Measurements from ENCODE around the gene MIX23. TPM values are rescaled to one million over a fixed set of nuclear protein-coding genes. Genes with fewer than 3 reads are reported as not detected.
A peak's percentile ranks its signal among the peaks of the same experiment; 100 is the strongest.

MIX23 gene
- total RNA-seq, 2 donors from 2014 or later: 17.6 to 36.6 TPM

DNA sequence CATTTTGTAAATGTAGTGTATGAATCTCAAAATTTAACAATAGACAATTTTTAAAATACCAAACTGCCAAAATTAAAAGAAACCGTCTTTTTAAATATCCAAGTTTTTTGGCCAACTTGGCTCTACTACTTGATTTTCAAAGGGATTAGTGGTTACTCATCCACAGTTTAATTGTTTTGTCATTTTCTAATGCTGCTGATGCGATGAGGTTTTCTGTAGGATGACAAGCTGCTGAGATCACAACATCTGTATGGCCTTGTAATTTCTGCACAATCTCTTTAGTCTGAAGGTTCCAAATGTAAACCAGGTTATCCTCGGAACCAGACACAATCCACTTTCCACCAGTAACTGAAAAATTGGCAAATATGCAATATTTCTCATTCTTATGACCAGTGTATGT is 31.4 kb upstream of the MIX23 start:
- peaks cover 55% of the 10 kb centered on the region for H3K4me1 ChIP-seq
- intact Hi-C loops (cut with DNase I): no loop called here
- WGBS, 2 donors: 49 to 61% methylated on average over 3 of the region's 3 CpGs
- DNase-seq: no peak
- TF ChIP-seq, protein P1, sequence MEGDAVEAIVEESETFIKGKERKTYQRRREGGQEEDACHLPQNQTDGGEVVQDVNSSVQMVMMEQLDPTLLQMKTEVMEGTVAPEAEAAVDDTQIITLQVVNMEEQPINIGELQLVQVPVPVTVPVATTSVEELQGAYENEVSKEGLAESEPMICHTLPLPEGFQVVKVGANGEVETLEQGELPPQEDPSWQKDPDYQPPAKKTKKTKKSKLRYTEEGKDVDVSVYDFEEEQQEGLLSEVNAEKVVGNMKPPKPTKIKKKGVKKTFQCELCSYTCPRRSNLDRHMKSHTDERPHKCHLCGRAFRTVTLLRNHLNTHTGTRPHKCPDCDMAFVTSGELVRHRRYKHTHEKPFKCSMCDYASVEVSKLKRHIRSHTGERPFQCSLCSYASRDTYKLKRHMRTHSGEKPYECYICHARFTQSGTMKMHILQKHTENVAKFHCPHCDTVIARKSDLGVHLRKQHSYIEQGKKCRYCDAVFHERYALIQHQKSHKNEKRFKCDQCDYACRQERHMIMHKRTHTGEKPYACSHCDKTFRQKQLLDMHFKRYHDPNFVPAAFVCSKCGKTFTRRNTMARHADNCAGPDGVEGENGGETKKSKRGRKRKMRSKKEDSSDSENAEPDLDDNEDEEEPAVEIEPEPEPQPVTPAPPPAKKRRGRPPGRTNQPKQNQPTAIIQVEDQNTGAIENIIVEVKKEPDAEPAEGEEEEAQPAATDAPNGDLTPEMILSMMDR (IDR thresholded peaks at IDR 0.05): no peak
- no peak for TF ChIP-seq POLR2A (IDR thresholded peaks at IDR 0.05)
- H3K36me3 ChIP-seq (replicated peaks in 1 of 2; ENCODE audit: insufficient read depth in 1 of 2, low read depth in 2 of 2): no peaks in the 10 kb centered on the region
- H3K9me3 ChIP-seq: no peaks in the 10 kb centered on the region
- peak overlapping the region in 3 of 4 donors; percentile 82 to 91 (median 91) for H3K27ac ChIP-seq
- no peaks in the 10 kb centered on the region for H3K27me3 ChIP-seq
- ATAC-seq: no peak
- H3K4me3 ChIP-seq: no peak overlapping the region

DNA sequence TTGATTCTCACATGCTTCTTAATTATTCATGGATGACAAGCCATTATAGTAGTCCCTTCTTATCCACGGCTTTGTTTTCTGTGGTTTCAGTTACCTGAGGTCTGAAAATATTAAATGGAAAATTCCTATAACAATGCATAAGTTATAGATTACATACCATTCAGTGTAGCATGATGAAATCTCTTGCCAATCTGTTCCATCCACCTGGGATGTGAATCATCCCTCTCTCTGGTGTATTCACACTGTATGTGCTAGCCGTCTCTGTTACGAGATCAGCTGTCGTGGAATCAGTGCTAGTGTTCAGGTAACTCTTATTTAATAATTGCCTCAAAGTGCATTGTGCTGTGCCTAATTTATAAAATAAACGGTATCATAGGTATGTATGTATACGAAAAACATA is 27.6 kb upstream of the MIX23 start:
- intact Hi-C loops (cut with DNase I): no loop called here
- 75 to 80% methylated on average over 6 of the region's 6 CpGs for WGBS, 2 donors
- Histone ChIP-seq H3K27me3 (no peaks in the 10 kb centered on the region), H3K4me1 (peaks cover 43% of the 10 kb centered on the region), H3K4me3 (no peak overlapping the region), H3K27ac (no peak overlapping the region), H3K9me3 (no peaks in the 10 kb centered on the region), H3K36me3 (replicated peaks in 1 of 2; ENCODE audit: insufficient read depth in 1 of 2, low read depth in 2 of 2) (peaks cover 0 to 2% of the 10 kb centered on the region in 2 donors)
- TF ChIP-seq POLR2A (IDR thresholded peaks at IDR 0.05): no peak
- TF ChIP-seq, protein P1 (IDR thresholded peaks at IDR 0.05): no peak
- no peak for DNase-seq
- ATAC-seq: no peak

DNA sequence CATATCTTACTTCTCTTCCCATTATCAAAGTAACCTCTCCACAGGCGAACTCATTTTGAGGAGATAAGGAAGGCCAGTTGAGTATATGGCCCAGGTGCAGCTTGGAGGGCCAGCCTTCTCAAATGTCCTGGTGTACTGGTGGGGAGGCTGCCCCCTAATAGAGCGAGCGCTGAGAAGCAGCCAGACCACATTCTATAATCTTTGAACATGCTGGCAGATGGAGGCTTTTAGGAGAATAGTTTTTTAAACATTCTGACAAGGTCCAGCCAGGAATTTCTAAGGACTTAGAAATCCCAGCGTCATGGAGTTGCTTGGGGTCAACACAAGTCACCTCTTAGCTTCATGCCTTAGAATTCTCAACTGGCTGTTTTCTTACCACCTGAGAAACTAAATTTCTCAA is 27.1 kb upstream of the MIX23 start:
- ATAC-seq: no peak
- no peak for DNase-seq
- no peak overlapping the region for H3K4me3 ChIP-seq
- H3K36me3 ChIP-seq (replicated peaks in 1 of 2; ENCODE audit: insufficient read depth in 1 of 2, low read depth in 2 of 2): peaks cover 0 to 2% of the 10 kb centered on the region in 2 donors
- WGBS, 2 donors: 70 to 74% methylated on average over 4 of the region's 4 CpGs
- intact Hi-C loops (cut with DNase I): no loop called here
- peak overlapping the region in 1 of 4 donors; percentile 45 for H3K27ac ChIP-seq
- H3K4me1 ChIP-seq: peaks cover 39% of the 10 kb centered on the region
- TF ChIP-seq, protein P1 (IDR thresholded peaks at IDR 0.05): no peak
- TF ChIP-seq POLR2A (IDR thresholded peaks at IDR 0.05): no peak
- no peaks in the 10 kb centered on the region for H3K9me3 ChIP-seq
- H3K27me3 ChIP-seq: no peaks in the 10 kb centered on the region

DNA sequence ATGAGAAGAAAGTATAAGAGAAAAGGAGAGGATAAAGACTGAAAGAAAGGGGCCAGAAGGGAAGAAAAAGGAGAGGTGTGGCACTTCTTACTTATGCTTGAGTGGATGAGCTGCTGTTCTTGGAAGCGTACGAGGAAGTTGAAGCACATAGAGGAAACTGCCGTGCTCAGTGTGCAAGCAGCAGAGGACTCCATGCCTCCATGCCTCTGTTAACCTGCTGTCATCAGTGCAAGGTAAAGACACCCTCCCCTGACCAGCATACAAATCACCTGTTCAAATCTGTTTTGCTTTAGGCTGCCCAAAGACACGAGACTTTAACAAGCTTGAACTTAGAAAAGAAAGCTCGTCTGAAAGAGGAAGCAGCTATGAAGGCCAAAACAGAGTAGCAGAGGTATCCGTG is 26.4 kb upstream of the MIX23 start:
- Histone ChIP-seq H3K27ac (peak overlapping the region in 1 of 4 donors; percentile 45), H3K9me3 (no peaks in the 10 kb centered on the region), H3K4me3 (no peak overlapping the region), H3K4me1 (peaks cover 32% of the 10 kb centered on the region), H3K36me3 (replicated peaks in 1 of 2; ENCODE audit: insufficient read depth in 1 of 2, low read depth in 2 of 2) (peaks cover 2% of the 10 kb centered on the region in 2 donors), H3K27me3 (no peaks in the 10 kb centered on the region)
- 67 to 74% methylated on average over 6 of the region's 6 CpGs for WGBS, 2 donors
- intact Hi-C loops (cut with DNase I): no loop called here
- DNase-seq (no peak), ATAC-seq (no peak)
- TF ChIP-seq POLR2A (IDR thresholded peaks at IDR 0.05): no peak
- TF ChIP-seq, protein P1 (IDR thresholded peaks at IDR 0.05): no peak

DNA sequence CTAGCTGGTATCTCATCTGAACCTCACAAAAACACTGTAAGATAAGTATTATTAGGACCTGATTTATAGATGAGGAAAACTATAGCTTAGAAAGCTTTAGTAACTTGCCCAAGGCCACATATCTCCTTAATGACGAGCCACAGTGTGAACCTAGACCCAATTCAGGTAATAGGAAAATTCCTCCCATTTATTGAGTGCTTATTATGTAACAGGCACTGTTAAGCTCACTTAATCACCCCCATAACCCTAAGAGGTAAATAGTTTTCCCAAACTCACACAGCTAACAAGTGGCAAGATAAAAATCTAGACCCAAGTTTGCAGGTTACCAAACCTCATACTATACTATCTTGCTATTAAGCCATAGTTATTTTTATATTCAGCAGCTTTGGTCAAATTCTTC is 24.9 kb upstream of the MIX23 start:
- peaks cover 2 to 8% of the 10 kb centered on the region in 2 donors for H3K36me3 ChIP-seq (replicated peaks in 1 of 2; ENCODE audit: insufficient read depth in 1 of 2, low read depth in 2 of 2)
- intact Hi-C loops (cut with DNase I): no loop called here

More for the DNA sequence above, 24.9 kb upstream of the MIX23 start:
- TF ChIP-seq, protein P1 (IDR thresholded peaks at IDR 0.05): no peak
- TF ChIP-seq POLR2A (IDR thresholded peaks at IDR 0.05): no peak
- H3K4me1 ChIP-seq: peaks cover 25% of the 10 kb centered on the region
- no peaks in the 10 kb centered on the region for H3K27me3 ChIP-seq
- no peak overlapping the region for H3K4me3 ChIP-seq
- H3K9me3 ChIP-seq: no peaks in the 10 kb centered on the region
- WGBS, 2 donors: 53 to 55% methylated on average over 1 of the region's 1 CpG
- ATAC-seq: no peak
- DNase-seq: no peak
- H3K27ac ChIP-seq: no peak overlapping the region

Data from body of pancreas (tissue), 4 donors.